Sigmoid colon (tissue), 7 donors: Measurements from ENCODE around the gene CADM3. TPM values are rescaled to one million over a fixed set of nuclear protein-coding genes. Genes with fewer than 3 reads are reported as not detected.

Experiments
- DNase-seq: peaks from one replicate; pipeline ENCODE4 v3.0.0-alpha.2; 2019
- H3K27ac ChIP-seq, 4 donors: fragments of 200-600 bp; sonication (generic); one replicate each; pipeline ENCODE4 v1.5.1; 2016 to 2019; ENCODE audit warnings: mild to moderate bottlenecking in 1 of 4
- H3K27me3 ChIP-seq, 3 donors: fragments of 200-600 bp; sonication (generic); one replicate each; pipeline ENCODE4 v1.5.1; 2019; ENCODE audit warnings: mild to moderate bottlenecking in 1 of 3
- H3K36me3 ChIP-seq, 4 donors: fragments of 200-600 bp; sonication (generic); one replicate each; pipeline ENCODE4 v1.5.1; 2016 to 2019
- H3K4me1 ChIP-seq, 4 donors: fragments of 200-600 bp; sonication (generic); one replicate each; pipeline ENCODE4 v1.5.1; 2017 to 2019
- H3K4me3 ChIP-seq, 4 donors: fragments of 200-600 bp; sonication (generic); one replicate each; pipeline ENCODE4 v1.5.1; 2017 to 2019; ENCODE audit warnings: mild to moderate bottlenecking in 2 of 4, moderate library complexity in 1 of 4
- H3K9me3 ChIP-seq, 4 donors: fragments of 200-600 bp in 3 of 4; sonication (generic) in 3 of 4; one replicate each; pipeline versions ENCODE4 v1.5.1 to v1.6.1; 2013 to 2019
- CTCF ChIP-seq, 4 experiments: fragments of 450-650 bp in 3 of 4; fragments of 200-600 bp in 1 of 4; IDR thresholded peaks; one replicate each; pipeline ENCODE4 v1.5.1; 2016 to 2019; ENCODE audit warnings: antibody characterized with exemption in 4 of 4, mild to moderate bottlenecking in 3 of 4, moderate library complexity in 2 of 4
- EP300 ChIP-seq, 4 donors: sonication (generic); formaldehyde crosslinking; IDR thresholded peaks; one replicate each; pipeline ENCODE4 v1.6.1; 2017; ENCODE audit warnings: antibody characterized with exemption in 4 of 4
- POLR2A ChIP-seq, 2 donors: fragments of 450-650 bp; IDR thresholded peaks; one replicate each; pipeline ENCODE4 v1.6.1; 2016; ENCODE audit warnings: antibody characterized with exemption in 2 of 2, mild to moderate bottlenecking in 2 of 2, moderate library complexity in 2 of 2
- POLR2AphosphoS5 ChIP-seq, 4 donors: sonication (generic); formaldehyde crosslinking; IDR thresholded peaks; one replicate each; pipeline ENCODE4 v1.6.1; 2017; ENCODE audit warnings: antibody characterized with exemption in 4 of 4
- WGBS, 2 donors: extraction: QIAGEN DNeasy Blood & Tissue Kit; methylation state at CpG; one replicate each; pipeline ENCODE4 v1.1.7; 2013; 5-methylcytosine and 5-hydroxymethylcytosine counted together
- intact Hi-C: fragments of 100-400 bp; cut with DNase I; formaldehyde crosslinking; loops from one replicate; pipeline ENCODE4 v1.15.1; 2023
- polyA plus RNA-seq, 3 donors: library from polyadenylated mRNA; stranded (reverse); fragments of 200-250 nt; gene quantifications; one replicate each; pipeline ENCODE4 v1.2.3, GENCODE V29; 2013
- total RNA-seq, 4 donors: library from RNA; depleted of rRNA; stranded (reverse); fragments of >200 nt; gene quantifications; one replicate each; pipeline ENCODE4 v1.1.0, GENCODE V29; 2016
- donor health status: healthy with polysubstance abuse.
- donor health status: Bipolar disorder and iron deficiency.
- donor health status: healthy.

Gene CADM3
- total and polyA plus RNA-seq, 7 donors = 0.46 to 21.0 (median 10.5) TPM

- no peak overlapping the region for H3K27ac ChIP-seq
- H3K27me3 ChIP-seq = no peaks in the 10 kb centered on the region
- intact Hi-C loops = no loop called here
- no peak for DNase-seq
- H3K4me3 ChIP-seq = no peak overlapping the region
- TF ChIP-seq CTCF (IDR thresholded peaks at IDR 0.05) (no peak), POLR2A (IDR thresholded peaks at IDR 0.05) (no peak), POLR2AphosphoS5 (IDR thresholded peaks at IDR 0.05) (no peak), EP300 (IDR thresholded peaks at IDR 0.05) (no peak)
- H3K4me1 ChIP-seq = no peaks in the 10 kb centered on the region
- H3K9me3 ChIP-seq = no peaks in the 10 kb centered on the region
- H3K36me3 ChIP-seq = no peaks in the 10 kb centered on the region
- WGBS, 2 donors = 66 to 82% methylated on average over 8 of the region's 8 CpGs
Measured at GRCh38 chr1:159229260-159229885, 58.0 kb downstream of the CADM3 start.

GRCh38 chr1:159229896-159230295, 58.5 kb downstream of the CADM3 start:
- DNase-seq = no peak
- TF ChIP-seq POLR2A (IDR thresholded peaks at IDR 0.05) (no peak), POLR2AphosphoS5 (IDR thresholded peaks at IDR 0.05) (no peak), CTCF (IDR thresholded peaks at IDR 0.05) (no peak), EP300 (IDR thresholded peaks at IDR 0.05) (no peak)
- intact Hi-C loops = no loop called here

GRCh38 chr1:159239551-159240220, 68.3 kb downstream of the CADM3 start:
- WGBS, 2 donors = 61 to 67% methylated on average over 4 of the region's 4 CpGs
- no peak for DNase-seq
- Histone ChIP-seq H3K4me3 (no peak overlapping the region), H3K27me3 (no peaks in the 10 kb centered on the region), H3K9me3 (no peaks in the 10 kb centered on the region), H3K27ac (no peak overlapping the region), H3K36me3 (no peaks in the 10 kb centered on the region), H3K4me1 (no peaks in the 10 kb centered on the region)
- no peak for TF ChIP-seq POLR2AphosphoS5 (IDR thresholded peaks at IDR 0.05)
- no peak for TF ChIP-seq CTCF (IDR thresholded peaks at IDR 0.05)
- no peak for TF ChIP-seq EP300 (IDR thresholded peaks at IDR 0.05)
- no peak for TF ChIP-seq POLR2A (IDR thresholded peaks at IDR 0.05)
- intact Hi-C loops = no loop called here

More at GRCh38 chr1:159229896-159230295, 58.5 kb downstream of the CADM3 start:
- no peaks in the 10 kb centered on the region for H3K4me1 ChIP-seq
- H3K27ac ChIP-seq = no peak overlapping the region
- no peaks in the 10 kb centered on the region for H3K9me3 ChIP-seq
- H3K4me3 ChIP-seq = no peak overlapping the region
- H3K27me3 ChIP-seq = no peaks in the 10 kb centered on the region
- no peaks in the 10 kb centered on the region for H3K36me3 ChIP-seq
- WGBS, 2 donors = 4 to 26% methylated on average over 1 of the region's 1 CpG

GRCh38 chr1:159247266-159247665, 75.9 kb downstream of the CADM3 start:
- no peaks in the 10 kb centered on the region for H3K9me3 ChIP-seq
- no peak overlapping the region for H3K27ac ChIP-seq
- H3K36me3 ChIP-seq = no peaks in the 10 kb centered on the region
- no peaks in the 10 kb centered on the region for H3K27me3 ChIP-seq
- intact Hi-C loops = no loop called here
- no peak for DNase-seq
- WGBS, 2 donors = 79 to 98% methylated on average over 3 of the region's 3 CpGs
- H3K4me1 ChIP-seq = no peaks in the 10 kb centered on the region
- TF ChIP-seq CTCF (IDR thresholded peaks at IDR 0.05) = no peak
- no peak for TF ChIP-seq EP300 (IDR thresholded peaks at IDR 0.05)
- TF ChIP-seq POLR2AphosphoS5 (IDR thresholded peaks at IDR 0.05) = no peak
- TF ChIP-seq POLR2A (IDR thresholded peaks at IDR 0.05) = no peak
- no peak overlapping the region for H3K4me3 ChIP-seq
